Measurements from ENCODE around the gene EIF3D.

Gene EIF3D

DNA sequence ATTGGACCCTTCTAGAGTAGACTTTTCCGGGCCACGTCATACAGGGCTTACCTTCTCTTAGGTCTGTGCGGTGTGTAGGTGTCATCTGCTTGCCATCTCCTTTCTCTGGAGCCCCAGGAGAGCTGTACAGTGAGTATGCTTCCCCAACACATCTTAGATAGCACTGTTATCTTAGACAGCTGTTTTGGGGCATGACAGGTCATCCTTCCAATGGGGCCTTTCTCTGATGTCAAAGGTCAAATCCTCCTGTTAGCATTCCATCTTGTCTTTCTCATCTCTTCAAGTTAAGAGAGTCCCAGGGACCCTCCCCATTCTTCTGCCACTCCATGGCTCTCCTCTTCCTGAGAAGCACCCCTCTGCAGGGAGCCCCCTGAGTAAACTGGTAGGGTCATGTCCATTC, 31.0 kb upstream of the EIF3D start:
- DNase-seq = no peak
- Histone ChIP-seq H3K27me3 (ENCODE audit: insufficient read depth, low read length, poor library complexity) (peaks cover 11% of the 10 kb centered on the region), H4K20me1 (ENCODE audit: insufficient read depth, low read length) (no peaks in the 10 kb centered on the region), H3K4me1 (ENCODE audit: insufficient read depth, low read length) (no peaks in the 10 kb centered on the region), H3K4me2 (ENCODE audit: insufficient read depth, low read length) (no peak overlapping the region), H3K4me3 (ENCODE audit: low read depth in 1 of 2, low read length in 2 of 2) (no peak overlapping the region), H3K27ac (ENCODE audit: low read length) (no peak overlapping the region), H2AFZ (ENCODE audit: low read depth, low read length) (no peak overlapping the region), H3K79me2 (ENCODE audit: insufficient read depth, low read length) (no peaks in the 10 kb centered on the region), H3K36me3 (ENCODE audit: insufficient read depth, low read length) (no peaks in the 10 kb centered on the region), H3K9me3 (ENCODE audit: insufficient read depth, low read length, severe bottlenecking) (no peaks in the 10 kb centered on the region), H3K9ac (ENCODE audit: low read depth, low read length) (no peak overlapping the region)
- TF ChIP-seq, protein P1, sequence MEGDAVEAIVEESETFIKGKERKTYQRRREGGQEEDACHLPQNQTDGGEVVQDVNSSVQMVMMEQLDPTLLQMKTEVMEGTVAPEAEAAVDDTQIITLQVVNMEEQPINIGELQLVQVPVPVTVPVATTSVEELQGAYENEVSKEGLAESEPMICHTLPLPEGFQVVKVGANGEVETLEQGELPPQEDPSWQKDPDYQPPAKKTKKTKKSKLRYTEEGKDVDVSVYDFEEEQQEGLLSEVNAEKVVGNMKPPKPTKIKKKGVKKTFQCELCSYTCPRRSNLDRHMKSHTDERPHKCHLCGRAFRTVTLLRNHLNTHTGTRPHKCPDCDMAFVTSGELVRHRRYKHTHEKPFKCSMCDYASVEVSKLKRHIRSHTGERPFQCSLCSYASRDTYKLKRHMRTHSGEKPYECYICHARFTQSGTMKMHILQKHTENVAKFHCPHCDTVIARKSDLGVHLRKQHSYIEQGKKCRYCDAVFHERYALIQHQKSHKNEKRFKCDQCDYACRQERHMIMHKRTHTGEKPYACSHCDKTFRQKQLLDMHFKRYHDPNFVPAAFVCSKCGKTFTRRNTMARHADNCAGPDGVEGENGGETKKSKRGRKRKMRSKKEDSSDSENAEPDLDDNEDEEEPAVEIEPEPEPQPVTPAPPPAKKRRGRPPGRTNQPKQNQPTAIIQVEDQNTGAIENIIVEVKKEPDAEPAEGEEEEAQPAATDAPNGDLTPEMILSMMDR (IDR thresholded peaks at IDR 0.05; ENCODE audit: borderline replicate concordance, extremely low read depth, low read length, poor library complexity, severe bottlenecking) = no peak
- no peak for TF ChIP-seq EZH2 (IDR thresholded peaks at IDR 0.05; ENCODE audit: borderline replicate concordance, low read depth, low read length, severe bottlenecking)
- ATAC-seq (ENCODE audit: insufficient read depth, low read depth) = no peak

DNA sequence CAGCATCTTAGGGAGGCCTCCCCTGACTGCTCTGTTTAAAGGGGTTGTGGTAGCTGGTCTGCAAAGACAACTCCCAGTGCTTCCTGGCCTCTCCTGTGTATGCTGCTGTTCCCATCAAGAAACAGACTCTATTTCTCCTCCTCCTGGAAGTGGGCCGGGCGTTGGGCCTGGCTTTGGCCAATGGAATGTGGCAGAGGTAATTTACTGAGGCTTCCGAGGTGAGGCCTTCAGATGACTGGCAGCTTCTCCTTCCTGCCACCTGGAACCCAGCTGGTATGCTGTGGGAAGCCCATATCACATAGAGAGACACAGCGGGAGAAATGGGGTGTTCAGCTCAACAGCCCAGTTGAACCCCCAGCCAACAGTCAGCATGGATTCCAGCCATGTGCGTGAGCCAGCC, 25.1 kb upstream of the EIF3D start:
- no peak overlapping the region for H2AFZ ChIP-seq (ENCODE audit: low read depth, low read length)
- no peak for TF ChIP-seq EZH2 (IDR thresholded peaks at IDR 0.05; ENCODE audit: borderline replicate concordance, low read depth, low read length, severe bottlenecking)
- TF ChIP-seq, protein P1 (IDR thresholded peaks at IDR 0.05; ENCODE audit: borderline replicate concordance, extremely low read depth, low read length, poor library complexity, severe bottlenecking) = no peak
- H3K4me1 ChIP-seq (ENCODE audit: insufficient read depth, low read length) = 0 out of 2 replicates have a peak, but pooled peaks cover under 1% of the 10 kb centered on the region
- H3K27ac ChIP-seq (ENCODE audit: low read length) = no peak overlapping the region
- H3K4me3 ChIP-seq (ENCODE audit: low read depth in 1 of 2, low read length in 2 of 2) = no peak overlapping the region
- no peak for DNase-seq
- no peak overlapping the region for H3K9ac ChIP-seq (ENCODE audit: low read depth, low read length)
- peaks cover 8% of the 10 kb centered on the region for H3K27me3 ChIP-seq (ENCODE audit: insufficient read depth, low read length, poor library complexity)
- peak; percentile 42; the same call in 1 of the 3 replicates for ATAC-seq (ENCODE audit: insufficient read depth, low read depth)
- no peaks in the 10 kb centered on the region for H3K79me2 ChIP-seq (ENCODE audit: insufficient read depth, low read length)
- no peaks in the 10 kb centered on the region for H3K36me3 ChIP-seq (ENCODE audit: insufficient read depth, low read length)
- H3K9me3 ChIP-seq (ENCODE audit: insufficient read depth, low read length, severe bottlenecking) = no peaks in the 10 kb centered on the region
- no peaks in the 10 kb centered on the region for H4K20me1 ChIP-seq (ENCODE audit: insufficient read depth, low read length)
- H3K4me2 ChIP-seq (ENCODE audit: insufficient read depth, low read length) = no peak overlapping the region

DNA sequence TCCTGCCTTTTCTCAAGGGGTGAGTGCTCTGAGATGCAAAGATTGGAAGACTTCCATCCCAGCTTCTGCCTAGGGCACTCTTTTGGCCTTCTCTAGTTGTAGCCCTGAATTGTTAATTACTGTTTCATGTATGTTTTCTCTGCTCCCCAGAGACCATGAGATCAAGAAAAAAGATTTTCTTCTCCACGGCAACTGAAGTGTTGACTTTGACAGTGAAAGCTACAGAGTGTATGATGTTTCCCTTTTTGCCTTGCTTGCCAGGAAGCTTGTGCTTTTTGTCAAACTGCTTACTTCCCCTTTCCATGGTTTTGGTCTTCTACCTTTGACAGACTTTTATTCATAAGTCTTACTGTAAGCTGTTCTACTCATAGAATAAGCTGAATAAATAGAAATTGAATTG, 23.3 kb upstream of the EIF3D start:
- no peaks in the 10 kb centered on the region for H3K9me3 ChIP-seq (ENCODE audit: insufficient read depth, low read length, severe bottlenecking)
- no peak overlapping the region for H2AFZ ChIP-seq (ENCODE audit: low read depth, low read length)
- no peak for ATAC-seq (ENCODE audit: insufficient read depth, low read depth)
- no peak overlapping the region for H3K9ac ChIP-seq (ENCODE audit: low read depth, low read length)
- peaks cover 5% of the 10 kb centered on the region for H3K27me3 ChIP-seq (ENCODE audit: insufficient read depth, low read length, poor library complexity)
- H3K4me3 ChIP-seq (ENCODE audit: low read depth in 1 of 2, low read length in 2 of 2) = no peak overlapping the region
- TF ChIP-seq, protein P1 (IDR thresholded peaks at IDR 0.05; ENCODE audit: borderline replicate concordance, extremely low read depth, low read length, poor library complexity, severe bottlenecking) = no peak
- no peak for TF ChIP-seq EZH2 (IDR thresholded peaks at IDR 0.05; ENCODE audit: borderline replicate concordance, low read depth, low read length, severe bottlenecking)
- no peaks in the 10 kb centered on the region for H3K36me3 ChIP-seq (ENCODE audit: insufficient read depth, low read length)
- no peak overlapping the region for H3K27ac ChIP-seq (ENCODE audit: low read length)
- H3K4me2 ChIP-seq (ENCODE audit: insufficient read depth, low read length) = no peak overlapping the region
- no peaks in the 10 kb centered on the region for H3K79me2 ChIP-seq (ENCODE audit: insufficient read depth, low read length)
- 0 out of 2 replicates have a peak, but pooled peaks cover 4% of the 10 kb centered on the region for H3K4me1 ChIP-seq (ENCODE audit: insufficient read depth, low read length)
- DNase-seq = no peak
- H4K20me1 ChIP-seq (ENCODE audit: insufficient read depth, low read length) = no peaks in the 10 kb centered on the region
